ENCODE measurements around the gene TTC7B.

The TTC7B gene

DNA sequence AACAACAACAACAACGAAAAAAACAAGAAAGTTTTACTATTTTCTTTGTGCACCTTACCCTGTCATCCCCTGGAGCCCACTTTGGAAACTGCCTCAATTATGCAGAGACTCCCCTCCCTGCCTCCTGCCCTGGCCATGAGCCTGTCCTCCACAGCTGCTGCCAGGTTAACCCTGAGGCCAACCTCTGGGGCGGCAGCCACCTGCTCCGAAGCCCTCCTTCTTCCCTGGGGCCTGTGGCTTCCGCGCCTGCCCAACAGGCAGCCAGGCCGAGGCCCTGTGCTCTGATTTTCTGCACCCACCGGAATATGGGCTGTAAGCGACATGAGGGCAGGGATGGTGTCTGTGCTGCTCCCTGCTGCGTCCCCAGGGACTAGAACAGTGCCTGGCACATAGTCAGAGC, 236.4 kb downstream of the TTC7B start:
- H3K4me3 ChIP-seq (ENCODE audit: low read depth, low read length) = no peak overlapping the region
- TF ChIP-seq, protein P1, sequence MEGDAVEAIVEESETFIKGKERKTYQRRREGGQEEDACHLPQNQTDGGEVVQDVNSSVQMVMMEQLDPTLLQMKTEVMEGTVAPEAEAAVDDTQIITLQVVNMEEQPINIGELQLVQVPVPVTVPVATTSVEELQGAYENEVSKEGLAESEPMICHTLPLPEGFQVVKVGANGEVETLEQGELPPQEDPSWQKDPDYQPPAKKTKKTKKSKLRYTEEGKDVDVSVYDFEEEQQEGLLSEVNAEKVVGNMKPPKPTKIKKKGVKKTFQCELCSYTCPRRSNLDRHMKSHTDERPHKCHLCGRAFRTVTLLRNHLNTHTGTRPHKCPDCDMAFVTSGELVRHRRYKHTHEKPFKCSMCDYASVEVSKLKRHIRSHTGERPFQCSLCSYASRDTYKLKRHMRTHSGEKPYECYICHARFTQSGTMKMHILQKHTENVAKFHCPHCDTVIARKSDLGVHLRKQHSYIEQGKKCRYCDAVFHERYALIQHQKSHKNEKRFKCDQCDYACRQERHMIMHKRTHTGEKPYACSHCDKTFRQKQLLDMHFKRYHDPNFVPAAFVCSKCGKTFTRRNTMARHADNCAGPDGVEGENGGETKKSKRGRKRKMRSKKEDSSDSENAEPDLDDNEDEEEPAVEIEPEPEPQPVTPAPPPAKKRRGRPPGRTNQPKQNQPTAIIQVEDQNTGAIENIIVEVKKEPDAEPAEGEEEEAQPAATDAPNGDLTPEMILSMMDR (IDR thresholded peaks at IDR 0.05; ENCODE audit: borderline replicate concordance, insufficient read depth, low read depth, low read length) = no peak

DNA sequence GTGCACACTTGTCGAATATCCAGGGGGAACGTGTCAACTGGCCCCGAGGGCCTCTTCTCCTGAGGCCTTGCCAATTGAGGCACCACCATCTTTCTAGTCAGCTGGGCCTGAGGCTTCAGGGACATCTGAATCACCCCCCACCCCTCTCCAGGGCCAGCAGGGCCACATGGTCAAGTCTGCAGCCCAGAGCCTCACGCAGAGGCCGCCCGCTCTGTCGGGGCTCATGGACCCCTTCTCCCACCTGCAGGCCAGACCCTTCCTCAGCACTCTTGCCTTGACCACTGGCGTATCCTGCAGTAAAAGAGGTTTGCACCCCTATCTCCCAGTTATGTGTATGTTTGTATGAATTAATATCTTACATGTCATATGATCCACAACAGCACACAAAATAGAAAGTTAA, 237.1 kb downstream of the TTC7B start:
- H3K4me3 ChIP-seq (ENCODE audit: low read depth, low read length) = no peak overlapping the region
- TF ChIP-seq, protein P1 (IDR thresholded peaks at IDR 0.05; ENCODE audit: borderline replicate concordance, insufficient read depth, low read depth, low read length) = no peak

DNA sequence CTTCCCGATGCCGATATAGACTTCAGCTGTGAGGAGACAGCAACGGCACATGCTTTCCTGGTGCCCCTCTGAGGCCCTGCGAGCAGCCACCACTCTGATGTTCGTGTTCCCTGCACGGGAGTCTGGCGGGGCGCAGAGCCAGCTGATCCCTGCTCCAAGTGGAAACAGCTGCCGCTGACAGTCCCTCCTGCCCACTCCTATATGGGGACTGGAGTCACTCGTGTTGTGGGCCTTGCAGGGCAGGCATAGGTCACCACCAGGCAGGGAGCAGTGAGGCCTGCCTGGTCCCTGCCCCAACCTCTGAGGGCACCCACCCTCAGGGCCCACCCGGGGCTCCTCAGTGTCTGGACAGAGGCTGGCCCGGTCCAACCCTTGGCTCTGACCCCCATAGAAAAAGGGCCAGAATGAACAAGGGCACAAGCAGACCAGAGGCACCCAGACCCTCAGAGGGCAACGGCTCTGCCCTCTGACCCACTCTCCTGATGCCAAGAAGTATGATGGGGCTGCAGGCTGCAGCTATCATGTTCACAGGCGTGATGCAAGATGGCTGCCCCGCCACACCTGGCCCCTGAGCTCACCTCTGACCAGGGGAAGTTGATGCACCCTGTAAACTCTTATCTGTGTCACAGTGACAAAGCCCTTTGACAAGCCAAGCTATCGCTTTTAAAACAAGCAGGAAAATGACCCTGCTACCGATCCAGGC, 237.8 kb downstream of the TTC7B start:
- TF ChIP-seq, protein P1 (IDR thresholded peaks at IDR 0.05; ENCODE audit: borderline replicate concordance, insufficient read depth, low read depth, low read length) = no peak
- H3K4me3 ChIP-seq (ENCODE audit: low read depth, low read length) = no peak overlapping the region

DNA sequence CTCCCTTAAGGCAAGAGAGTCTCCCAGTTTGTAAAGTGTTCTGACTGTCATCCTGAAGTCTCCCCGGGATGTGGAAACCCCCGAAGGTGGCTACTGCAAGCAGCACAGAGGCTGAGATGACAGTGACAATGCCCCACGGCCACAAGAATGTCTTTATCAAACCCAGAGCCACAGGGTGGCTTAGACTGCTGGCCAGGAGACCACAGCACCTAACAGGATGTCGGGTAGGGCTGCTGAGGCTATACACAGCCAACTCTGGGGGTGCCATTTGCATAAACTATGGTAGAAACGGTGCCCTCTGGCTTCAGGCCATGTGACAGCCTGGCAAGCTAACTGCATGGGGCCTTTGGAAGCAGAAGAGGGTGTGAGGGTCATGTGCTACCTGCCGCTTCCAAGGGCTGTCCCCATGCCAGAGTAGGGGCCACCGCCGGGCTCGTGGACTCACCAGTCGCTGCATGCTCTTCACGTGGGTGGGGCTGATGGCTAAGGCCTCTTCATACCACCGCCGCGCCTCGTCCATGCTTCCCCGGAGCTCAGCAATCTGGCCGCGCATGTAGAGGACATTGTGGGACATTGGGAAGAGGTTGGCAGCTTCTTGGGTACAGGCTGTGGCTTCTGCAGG, 238.5 kb downstream of the TTC7B start:
- TF ChIP-seq, protein P1 (IDR thresholded peaks at IDR 0.05; ENCODE audit: borderline replicate concordance, insufficient read depth, low read depth, low read length) = no peak
- no peak overlapping the region for H3K4me3 ChIP-seq (ENCODE audit: low read depth, low read length)

DNA sequence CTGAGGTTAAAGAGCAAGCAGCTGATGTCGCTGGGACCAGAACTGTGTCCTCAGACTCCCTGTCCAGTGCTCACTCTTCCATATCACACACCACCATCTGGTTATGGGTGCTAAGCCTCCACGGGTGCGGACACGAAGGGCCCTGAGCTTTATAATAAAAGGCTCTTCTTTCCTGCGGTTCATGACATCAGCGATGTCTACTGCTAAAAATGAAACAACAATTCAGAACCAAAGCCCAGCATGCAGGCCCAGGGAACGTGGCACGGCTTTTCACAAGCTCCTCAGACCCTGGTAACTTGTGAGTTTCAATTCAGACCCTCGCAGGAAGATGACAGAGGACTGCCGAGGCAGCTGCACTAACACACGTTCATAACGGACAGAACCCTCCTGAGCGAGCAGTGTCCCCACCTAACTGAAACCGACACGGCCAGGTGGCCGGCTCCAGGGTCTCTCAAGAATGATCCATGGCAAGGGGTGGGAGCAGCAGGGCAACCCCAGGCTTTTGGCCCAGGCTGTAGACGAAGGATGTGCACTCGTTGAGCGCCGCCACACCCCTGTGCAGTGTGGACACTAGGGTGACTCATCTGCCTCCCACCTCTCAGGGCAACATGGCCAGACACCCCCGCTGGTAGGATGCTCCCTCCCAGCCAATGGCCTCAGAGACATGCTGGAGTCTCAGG, 239.1 kb downstream of the TTC7B start:
- TF ChIP-seq, protein P1 (IDR thresholded peaks at IDR 0.05; ENCODE audit: borderline replicate concordance, insufficient read depth, low read depth, low read length) = no peak
- no peak overlapping the region for H3K4me3 ChIP-seq (ENCODE audit: low read depth, low read length)

DNA sequence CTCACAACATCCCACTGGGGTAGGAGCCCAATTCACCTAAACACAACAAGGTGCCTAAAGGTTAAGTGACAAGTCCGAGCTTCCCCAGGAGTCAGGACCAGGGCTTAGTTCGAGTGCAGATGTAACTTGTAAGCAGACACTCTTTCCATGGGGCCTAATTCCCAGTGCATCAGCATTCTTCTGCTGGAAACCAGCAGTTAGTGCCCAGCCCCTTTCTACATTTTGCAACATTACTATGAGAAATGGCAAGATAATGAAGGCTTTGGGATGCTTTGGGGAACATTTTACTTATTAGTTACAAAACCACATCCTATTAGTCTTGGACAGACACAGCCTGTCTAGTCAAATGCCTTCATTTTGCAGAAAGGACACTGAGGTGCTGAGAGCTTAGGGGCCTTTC, 239.6 kb downstream of the TTC7B start:
- TF ChIP-seq, protein P1 (IDR thresholded peaks at IDR 0.05; ENCODE audit: borderline replicate concordance, insufficient read depth, low read depth, low read length) = no peak
- H3K4me3 ChIP-seq (ENCODE audit: low read depth, low read length) = no peak overlapping the region
